Testis (tissue), 2 donors: ENCODE data around the gene MRPS12.

ENCODE experiments used
- CTCF ChIP-seq, 3 experiments: fragments of 450-650 bp in 2 of 3; fragments of 200-600 bp in 1 of 3; sonication (generic) in 1 of 3; IDR thresholded peaks; one replicate each; pipeline ENCODE4 v1.5.1; 2016 to 2019; ENCODE audit warnings: antibody characterized with exemption in 3 of 3, mild to moderate bottlenecking in 2 of 3, moderate library complexity in 1 of 3
- POLR2A ChIP-seq: fragments of 450-650 bp; IDR thresholded peaks from one replicate; pipeline ENCODE4 v1.6.1; 2017; ENCODE audit warnings: antibody characterized with exemption, mild to moderate bottlenecking, moderate library complexity

- TF ChIP-seq CTCF (IDR thresholded peaks at IDR 0.05) = peak; percentile 95 to 99 (median 99)
- no peak for TF ChIP-seq POLR2A
These were observed 592 bp upstream of the MRPS12 start, which contains the start of gene SARS2 for GRCh38 chr19:38929929-38930775.
